ENCODE results near the gene ARMH1.
A peak's percentile ranks its signal among the peaks of the same experiment; 100 is the strongest.
"Not testable (repeated sequence)": the region's sequence is repeated elsewhere in the genome, so short reads cannot be mapped to it uniquely, and the experiment has no call there.

ARMH1 gene

DNA sequence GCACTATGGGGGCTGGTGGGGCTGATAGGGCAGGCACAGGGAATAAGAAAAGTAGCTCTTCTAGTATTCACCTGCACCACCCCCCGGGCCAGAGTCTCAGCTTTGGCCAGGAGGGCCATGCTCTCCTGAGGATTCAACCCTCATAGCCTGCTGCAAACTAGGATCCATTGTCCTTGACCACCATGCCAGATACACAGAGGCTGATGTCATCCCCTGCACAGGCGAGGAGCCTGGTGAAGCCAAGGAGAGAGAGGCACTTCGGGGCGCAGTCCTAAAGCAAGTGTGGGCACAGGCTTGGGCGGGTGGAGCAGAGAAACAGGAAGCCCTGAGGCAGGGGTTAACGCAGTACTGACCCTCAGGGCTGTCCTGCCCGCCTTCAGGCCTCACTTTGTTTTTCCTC, 29.7 kb upstream of the ARMH1 start:
- no peak for DNase-seq

DNA sequence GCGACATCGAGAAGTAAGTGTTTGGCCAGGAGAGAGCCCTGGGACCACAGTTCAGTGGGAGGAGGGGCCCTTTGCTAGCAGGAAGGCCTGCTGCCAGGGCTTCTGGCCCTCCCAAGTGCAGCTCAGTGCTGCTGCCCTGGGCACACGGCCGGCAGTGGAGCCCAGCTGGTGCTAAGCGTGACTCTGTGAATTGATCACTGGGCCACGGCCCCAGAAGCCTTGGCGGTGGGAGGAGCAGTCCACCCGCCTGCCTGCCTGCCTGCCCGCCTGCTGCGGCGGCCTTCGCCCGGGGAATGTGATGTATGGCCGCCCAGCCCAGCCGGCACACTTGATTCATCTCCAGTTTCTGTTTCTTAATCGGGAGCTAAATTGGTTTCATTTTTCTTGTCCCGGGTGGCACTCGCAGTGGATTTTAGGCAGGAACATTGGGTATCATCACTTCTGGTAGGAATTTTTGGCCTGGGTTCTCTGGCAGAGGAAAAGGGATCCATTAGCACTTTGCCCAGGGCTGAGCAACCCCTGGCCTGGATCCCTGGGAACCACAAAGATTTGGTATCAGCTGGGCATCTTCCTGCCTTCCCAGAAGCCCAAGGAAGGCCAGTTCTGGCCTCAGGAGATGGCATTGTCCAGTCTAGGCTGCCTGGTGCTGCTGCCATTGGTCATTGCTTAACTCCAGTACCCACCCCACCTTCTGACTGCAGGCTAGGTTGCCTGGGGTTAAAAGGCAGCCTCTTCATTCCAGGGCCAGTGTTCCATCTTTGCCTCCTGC, 28.9 kb upstream of the ARMH1 start:
- DNase-seq, result no peak

DNA sequence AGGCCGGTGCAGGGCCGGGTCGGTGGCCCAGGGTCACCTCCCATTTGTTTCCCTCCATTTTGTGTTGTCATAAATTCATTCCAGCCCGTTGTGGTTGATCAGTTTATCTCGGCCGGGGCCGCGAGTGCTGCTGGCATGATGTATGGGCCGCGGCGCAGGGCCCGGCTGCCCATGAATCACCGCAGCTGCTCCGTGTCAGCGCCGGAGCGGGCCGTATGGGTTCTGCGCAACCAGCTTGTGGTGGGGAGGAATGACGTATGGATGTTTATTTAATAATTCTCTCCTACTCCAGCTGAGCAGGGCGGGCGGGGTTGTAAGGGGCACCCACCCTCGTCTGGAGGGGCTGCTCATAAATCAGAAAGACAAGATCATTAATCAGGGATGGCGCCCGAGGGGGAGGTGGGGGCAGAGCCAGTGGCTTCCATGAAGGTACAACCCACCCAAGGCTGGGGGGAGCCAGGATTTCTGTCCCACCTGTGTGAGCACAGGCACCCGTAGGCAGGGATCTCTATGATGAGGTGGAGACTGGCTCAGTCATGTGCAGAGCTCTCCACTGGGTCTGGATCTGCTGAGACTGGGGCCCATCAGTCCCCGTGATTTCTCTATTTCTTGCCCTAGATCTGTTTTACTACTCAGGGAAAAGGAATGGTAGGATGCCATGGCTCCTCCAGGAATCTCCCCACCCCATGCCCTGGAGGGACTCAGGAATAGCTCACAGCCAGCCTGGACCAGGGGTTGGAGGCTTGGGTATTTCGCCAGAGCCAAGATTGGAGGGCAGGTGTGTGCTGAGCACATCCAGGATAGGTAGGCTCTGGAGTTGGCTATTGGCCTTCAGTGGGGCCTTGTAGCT, 28.0 kb upstream of the ARMH1 start:
- peak; percentile 59 for DNase-seq

DNA sequence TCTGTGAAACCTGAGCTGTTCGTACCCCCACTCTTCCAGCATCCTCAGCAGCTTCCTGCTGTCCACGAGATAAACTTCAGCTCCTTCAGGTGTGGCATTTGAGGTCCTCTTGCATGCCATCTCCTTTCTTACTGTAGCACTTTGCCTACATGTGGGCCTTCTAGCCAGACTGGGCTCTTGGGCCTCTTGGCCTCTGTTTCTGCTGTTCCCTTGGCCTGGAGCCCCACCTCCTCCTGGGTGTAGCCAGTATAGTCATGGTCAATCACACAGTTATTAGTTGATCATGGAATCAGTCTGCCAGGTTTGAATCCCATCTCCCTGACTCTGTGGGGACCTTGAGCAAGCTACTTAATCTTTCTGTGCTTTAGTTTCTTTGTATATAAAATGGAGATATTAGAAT, 26.6 kb upstream of the ARMH1 start:
- no peak for DNase-seq

DNA sequence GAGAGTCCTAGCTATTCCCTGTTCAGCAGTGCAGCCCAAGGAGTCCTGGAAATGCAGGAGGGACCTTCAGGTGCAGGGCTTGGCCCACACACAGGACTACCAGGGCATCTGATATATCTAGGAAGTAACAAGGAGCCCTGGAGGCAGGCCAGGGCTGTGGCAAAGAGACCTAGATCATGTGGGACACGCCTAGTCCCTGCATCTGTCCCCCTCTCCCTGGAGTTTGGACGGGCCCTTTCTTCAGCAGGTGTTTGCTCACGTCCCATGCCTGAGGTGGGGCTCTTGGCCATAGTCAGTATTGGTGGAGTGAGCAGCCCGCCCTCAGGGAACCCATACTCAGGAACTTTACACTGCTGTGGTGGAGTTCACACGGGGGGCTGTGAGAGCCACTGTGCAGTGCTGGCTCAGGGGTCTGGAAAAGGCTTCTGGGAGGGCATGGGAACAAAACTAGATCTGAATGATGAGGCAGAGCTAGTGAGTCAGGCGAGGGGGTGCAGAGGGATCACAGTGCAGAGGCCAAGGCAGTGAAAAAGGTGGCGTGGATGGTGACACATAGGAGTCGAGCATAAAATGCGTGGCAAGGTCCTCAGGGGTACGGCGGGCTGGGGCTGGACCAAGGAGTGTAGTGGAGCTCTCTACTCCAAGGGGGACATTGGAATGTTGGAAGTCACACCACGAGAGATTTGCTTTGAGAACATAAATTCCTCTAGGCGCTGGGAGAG, 25.8 kb upstream of the ARMH1 start:
- DNase-seq, result no peak

DNA sequence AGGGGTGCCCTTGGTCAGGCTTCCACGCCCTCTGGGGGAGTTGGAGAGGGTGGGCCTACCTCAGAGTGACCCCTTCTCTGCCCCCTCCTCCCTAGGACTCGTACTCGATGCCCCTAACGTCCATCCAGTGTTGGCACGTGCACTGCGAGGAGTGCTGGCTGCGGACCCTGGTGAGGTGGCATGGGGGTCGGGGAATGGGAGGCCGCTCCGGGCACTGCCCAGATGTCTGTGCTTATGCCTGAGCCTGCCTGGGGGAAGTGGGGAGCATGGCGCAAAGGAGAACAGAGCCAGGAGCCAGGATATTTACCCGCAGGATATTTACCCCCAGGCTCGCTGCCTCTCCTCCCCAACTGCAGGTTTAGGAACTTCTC, 24.7 kb upstream of the ARMH1 start:
- DNase-seq, result no peak

DNA sequence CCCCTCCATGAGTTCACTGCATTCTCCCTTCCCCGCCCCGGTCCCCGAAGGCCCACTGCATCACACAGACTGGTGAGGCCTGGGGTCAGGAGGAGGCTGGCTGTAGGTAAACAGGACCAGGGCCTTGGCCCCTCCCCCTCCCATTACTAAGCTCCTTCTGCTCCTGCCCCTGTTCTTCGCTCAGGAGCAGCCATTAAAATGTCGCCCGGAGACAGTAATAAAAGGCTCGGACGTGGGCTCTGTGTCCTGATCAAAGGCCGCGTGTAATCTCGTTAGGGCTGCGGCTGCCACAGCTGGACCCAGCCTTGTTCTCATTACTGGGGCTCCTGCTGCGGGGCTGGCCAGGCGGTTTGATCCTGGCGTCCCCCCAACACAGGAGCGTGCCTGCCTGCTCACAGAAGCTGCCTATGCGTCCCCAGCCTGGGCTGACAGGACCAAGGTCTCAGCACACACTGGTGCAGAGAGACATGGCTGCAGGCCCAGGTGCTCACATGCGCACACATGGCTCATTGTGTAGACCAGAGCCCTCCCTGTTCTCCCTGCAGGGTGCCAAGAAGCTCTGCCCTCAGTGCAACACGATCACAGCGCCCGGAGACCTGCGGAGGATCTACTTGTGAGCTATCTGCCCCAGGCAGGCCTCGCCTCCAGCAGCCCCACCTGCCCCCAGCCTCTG, 24.2 kb upstream of the ARMH1 start:
- DNase-seq, result no peak

DNA sequence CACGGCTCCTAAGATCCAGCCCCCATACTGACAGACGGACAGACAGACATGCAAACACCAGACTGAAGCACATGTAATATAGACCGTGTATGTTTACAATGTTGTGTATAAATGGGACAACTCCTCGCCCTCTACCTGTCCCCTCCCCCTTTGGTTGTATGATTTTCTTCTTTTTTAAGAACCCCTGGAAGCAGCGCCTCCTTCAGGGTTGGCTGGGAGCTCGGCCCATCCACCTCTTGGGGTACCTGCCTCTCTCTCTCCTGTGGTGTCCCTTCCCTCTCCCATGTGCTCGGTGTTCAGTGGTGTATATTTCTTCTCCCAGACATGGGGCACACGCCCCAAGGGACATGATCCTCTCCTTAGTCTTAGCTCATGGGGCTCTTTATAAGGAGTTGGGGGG, 23.4 kb upstream of the ARMH1 start:
- no peak for DNase-seq

DNA sequence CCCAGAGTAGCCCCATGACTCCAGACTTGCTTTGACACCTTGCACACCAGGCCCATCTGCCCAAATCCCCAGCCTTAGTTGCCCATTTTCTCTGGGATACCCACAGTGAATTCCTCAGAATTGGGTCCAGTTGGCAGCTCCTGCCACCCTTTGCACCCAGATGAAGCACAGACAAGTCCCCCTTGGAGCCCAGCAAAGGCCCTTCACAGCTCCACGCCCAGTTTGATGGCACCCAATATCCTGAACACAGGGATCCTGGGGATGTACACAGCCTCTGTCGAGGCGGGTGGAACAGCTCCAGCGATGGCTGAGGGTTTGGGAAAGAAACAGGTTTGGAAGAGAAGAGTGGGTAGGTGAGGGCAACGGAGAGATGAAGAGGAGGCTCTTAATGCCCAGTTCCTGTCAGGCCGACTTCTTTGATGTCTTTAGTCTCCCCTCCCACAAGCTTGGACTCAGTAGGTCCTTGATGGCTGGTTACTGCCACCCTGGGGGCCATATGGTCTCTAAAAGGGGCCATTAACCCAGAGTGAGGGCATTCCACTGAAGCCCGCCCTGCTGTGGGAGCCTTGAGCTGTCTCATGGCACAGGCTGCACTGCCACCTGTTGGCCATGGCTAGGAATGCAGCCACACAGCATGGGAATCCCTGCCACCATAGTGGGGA, 21.9 kb upstream of the ARMH1 start:
- DNase-seq, result peak; percentile 56

DNA sequence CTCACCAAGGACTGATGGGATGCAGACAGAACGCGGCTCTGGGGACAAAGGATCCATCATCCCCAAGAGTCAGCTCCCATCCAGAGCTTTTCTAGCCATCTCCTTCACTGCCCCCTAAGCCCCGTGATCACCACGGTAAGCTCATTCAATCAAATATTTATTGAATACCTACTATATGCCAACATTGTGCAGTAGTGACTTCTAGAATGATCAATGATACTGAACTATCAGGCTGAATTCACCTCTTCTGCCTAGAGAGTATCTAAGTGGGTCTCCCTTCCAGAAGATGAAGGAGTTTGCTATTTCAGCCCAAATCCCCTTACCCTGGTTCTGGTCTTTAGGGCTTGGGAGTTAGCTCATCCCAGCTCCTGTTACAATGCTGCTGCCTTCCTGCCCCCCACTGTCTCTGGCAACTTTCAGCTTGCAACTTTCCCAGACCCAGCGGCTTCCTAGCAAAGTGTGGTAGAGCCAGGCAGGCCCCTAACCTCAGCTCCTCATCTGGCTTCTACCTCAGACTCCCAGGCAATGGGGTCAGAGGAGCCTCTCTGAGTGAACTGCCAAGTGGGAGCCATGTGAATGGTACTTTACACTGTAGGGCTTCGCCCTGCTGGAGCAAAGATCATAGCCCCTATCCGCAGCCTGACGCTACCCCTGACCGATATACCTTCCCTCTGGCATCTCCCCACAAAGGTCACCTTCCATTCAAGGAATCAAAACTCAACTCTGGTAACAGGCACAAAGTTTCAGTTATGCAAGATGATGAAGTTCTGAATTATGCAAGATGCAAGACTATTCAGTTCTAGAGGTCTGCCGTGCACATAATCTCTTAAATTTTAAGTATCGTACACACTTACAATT, 21.2 kb upstream of the ARMH1 start:
- DNase-seq, result no peak

DNA sequence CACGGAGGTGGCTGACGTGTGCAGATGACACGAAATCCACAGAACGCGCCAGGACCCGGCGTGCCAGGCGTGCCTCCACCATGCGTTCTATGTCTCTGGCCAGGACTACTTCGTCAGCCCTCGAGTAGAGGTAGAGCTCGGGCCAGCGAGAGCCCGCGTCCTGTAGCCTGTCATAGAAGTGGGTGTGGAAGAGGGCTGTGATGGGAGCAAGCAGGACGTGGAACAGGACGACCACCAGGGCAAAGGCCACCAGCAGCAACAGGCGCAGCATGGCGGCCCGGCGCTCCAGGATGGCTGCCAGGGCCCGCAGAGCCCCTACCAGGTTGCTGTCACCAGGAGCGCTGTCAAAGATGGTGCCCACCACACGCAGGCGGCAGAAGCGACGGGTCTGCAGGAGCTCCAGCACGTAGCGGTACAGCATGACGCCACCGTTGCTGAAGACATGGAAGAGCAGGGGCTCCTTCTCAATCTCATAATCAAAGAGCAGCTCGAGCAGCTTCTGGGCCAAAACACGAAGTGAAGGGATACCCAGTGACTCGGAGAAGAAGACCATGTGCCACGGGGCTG, 19.8 kb upstream of the ARMH1 start:
- no peak for DNase-seq

DNA sequence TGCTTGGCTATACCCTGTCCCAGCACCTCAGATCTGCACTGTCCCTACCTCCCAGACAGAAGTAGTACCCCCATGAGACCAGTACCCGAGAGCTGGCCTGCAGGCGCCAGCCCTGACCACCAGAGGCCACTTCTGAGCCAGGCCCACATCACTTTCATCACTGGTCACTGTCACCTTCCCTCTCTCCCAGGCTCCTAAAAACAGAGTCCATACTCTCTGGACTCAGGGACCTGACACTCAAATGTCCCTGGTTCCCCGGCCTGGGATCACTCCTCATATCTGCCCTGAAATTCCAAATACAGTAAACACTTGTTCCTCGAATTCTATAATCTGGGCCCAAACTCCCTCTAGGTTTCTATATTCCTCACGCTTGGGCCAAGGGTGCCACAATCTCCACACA, 18.9 kb upstream of the ARMH1 start:
- no peak for DNase-seq

DNA sequence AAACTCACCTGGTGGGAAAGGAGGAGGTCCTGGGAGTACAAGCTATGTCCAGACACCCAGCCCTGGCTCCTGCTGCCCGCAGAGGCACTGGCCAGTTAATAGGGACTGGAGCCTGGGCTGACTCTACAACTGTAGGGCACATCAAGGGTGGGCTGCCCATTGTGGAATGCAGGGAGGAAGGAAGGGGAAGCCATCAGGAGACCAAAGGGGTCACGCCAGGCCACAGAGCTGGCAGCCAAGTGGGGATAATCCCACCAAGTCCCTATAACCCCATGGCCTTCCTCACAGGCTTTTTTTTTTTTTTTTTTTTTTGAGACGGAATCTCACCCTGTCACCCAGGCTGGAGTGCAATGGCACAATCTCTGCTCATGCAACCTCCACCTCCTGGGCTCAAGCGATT, 14.9 kb upstream of the ARMH1 start:
- DNase-seq, result no peak

DNA sequence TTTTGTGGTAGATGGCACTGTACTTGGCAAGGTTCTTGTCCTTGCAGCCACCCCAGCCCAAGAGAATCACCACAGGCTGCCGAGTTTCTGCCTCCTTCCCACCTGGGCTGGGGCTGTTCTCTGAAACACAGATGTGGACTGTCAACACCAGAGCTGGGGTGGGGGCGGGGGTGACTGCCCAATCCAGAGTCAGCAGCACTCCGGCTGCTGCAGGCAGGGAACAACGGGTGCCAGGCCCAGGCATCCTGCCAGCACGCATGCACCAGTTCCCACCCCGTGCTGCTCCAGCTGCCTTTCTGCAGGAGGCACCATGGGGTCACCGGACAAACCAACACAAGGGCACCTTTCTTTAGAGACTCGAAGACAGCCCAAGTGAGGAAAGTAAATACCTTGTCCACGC, 14.3 kb upstream of the ARMH1 start:
- no peak for DNase-seq

DNA sequence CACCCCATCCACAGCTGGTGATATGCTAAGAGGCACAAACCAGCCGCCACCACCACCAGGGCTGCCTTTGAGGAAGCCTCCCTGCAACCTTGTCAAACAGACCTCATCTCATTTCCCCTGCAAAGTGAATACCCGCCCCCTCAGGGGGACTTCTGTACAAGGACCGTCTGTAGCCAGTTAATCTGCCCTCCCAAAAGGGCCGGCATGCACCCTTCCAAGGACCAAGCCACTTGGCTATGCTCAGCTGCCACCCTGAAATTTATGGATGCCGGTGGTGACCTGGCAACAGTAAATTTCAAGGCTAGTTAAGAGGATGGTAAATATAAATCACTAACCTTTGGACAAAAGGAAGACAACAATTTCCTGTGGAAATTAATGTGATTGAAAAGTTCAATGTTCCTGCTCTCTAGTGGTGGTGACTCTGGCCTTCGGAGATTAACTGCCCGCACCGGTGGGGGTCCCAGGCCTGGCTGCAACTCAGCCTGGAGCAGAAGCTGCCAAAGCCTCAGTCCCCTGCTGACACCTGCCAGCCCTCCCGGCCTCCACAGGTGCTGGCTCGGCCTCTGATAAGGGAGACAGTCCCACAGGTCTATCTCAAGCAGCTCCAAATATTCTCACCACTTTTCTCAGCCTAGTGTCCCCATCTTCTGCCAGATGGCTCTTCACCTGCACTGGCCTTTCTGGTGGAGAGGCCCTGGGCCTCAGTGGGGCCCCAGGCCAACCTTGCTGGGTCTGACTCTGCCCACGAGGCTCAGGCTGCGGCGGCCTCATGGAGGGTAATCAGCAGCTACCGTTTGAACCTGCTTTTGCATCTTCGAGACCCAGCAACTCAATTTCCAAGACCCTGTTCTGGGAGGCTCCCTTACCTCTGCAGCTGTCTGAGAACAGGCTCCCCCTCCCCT, 12.5 kb upstream of the ARMH1 start:
- no peak for DNase-seq

DNA sequence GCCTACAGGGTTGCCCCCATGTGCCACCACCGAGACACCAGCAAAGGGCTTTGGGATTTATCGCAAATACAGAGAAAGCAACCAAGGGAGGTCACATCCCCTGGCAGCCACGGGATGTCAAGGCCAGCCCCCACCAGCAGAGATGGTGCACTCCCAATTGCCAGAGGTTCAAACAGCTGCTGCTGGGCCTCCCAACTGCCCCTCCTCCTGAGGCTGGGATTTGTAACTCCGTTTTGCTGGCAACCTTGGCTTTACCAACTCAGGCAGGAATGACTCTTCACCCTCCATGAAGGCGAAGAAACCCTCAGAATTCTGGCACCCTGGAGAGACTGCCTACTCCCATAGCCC, 11.9 kb upstream of the ARMH1 start:
- DNase-seq, result no peak

DNA sequence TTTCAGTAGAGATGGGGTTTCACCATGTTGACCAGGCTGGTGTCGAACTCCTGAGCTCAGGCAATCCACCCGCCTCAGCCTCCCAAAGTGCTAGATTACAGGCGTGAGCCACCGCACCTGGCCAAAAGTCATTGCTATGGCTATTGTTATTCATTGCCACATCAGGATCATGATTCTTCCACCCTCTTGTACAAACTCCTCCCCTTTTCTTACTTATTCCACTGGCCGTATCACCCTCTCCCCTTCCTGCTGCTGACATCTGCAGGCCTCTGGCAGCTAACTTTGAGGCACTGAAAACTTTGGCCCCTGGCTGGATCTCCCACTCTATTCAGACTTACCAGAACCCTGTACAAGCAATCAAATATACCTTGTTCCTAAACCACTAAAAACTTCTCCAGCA, 11.1 kb upstream of the ARMH1 start:
- DNase-seq, result no peak

DNA sequence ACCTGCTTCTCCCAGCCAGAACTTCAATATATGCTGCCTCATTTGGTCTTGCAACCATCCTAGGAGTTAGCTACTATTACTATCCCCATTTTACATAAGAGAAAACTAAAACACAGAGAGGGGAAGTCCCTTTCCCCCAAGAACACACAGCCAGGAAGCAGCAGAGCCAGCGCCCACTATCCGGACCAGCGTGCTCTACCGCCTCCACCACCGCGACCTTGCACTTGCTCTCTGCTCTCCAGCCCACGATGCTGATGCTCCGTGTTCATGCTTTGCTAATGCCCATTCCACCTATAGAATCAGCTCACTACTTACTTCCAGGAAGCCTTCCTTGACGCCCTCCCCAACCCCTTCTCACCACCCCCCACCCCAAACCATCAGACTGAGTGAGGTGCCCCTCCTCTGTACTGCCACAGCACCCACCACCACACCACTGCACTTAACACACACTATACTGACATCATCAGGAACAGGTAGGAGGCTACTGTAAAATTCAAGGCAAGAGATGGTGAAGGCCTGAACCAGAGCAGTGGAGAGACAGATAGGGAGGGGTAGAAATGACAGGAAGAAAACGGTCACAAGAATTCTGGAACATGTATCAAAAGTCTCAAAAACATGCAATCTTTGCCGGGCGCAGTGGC, 9.7 kb upstream of the ARMH1 start:
- no peak for DNase-seq

DNA sequence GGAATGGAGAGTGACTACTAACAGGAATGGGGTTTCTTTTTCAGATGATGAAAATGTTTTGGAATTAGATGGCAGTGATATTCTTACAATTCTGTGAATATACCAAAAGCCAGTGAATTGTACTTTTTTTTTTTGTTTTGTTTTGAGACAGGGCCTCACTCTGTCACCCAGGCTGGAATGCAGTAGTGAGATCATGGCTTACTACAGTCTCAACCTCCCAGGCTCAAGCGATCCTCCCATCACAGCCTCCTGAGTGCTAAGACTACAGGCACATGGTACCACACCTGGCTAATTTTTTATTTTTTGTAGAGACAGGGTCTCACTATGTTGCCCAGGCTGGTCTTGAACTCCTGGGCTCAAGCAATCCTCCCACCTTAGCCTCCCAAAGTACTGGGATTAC, 7.8 kb upstream of the ARMH1 start:
- DNase-seq, result not testable (repeated sequence)
